BJ (cell line): ENCODE measurements around the gene DAB2IP. TPM values are rescaled to one million over a fixed set of nuclear protein-coding genes. Genes with fewer than 3 reads are reported as not detected.

Source experiments
- CTCF ChIA-PET: fragments of 350-600 bp; formaldehyde crosslinking; extraction: SDS; loops from one replicate; lab custom pipeline; 2021; ENCODE audit warnings: antibody characterized with exemption, inconsistent platforms; lab: Yijun Ruan, JAX
- POLR2A ChIA-PET: fragments of 300-600 bp; sonication (Branson Sonifier 250); formaldehyde crosslinking; extraction: SDS; loops from one replicate; lab custom pipeline; 2021; ENCODE audit warnings: antibody characterized with exemption; lab: Charles Lee
- DNase-seq: peaks from one replicate; pipeline ENCODE4 v3.0.0-alpha.2; 2011; ENCODE audit warnings: low read depth
- H3K27me3 ChIP-seq: 2 replicates; pipeline ENCODE4 v1.6.0; 2011; ENCODE audit warnings: low read length; ENCODE audit not compliant: control insufficient read depth, insufficient read depth
- H3K36me3 ChIP-seq: 2 replicates; pipeline ENCODE4 v1.5.1; 2011; ENCODE audit warnings: low read length; ENCODE audit not compliant: control insufficient read depth, insufficient read depth
- H3K4me3 ChIP-seq: 2 replicates; pipeline ENCODE4 v1.5.1; 2011; ENCODE audit warnings: low read depth, mild to moderate bottlenecking, control low read depth, low read length
- polyA plus RNA-seq: library from polyadenylated mRNA; depleted of rRNA; stranded (reverse); fragments of >200 nt; gene quantifications from 2 replicates; pipeline ENCODE4 v1.2.3, GENCODE V29; 2011
- TF ChIP-seq, protein P1 (sequence below): IDR thresholded peaks from 2 replicates; pipeline ENCODE4 v1.5.1; 2011; ENCODE audit warnings: low read depth, mild to moderate bottlenecking, control low read depth, inconsistent platforms, low read length, moderate library complexity; ENCODE audit not compliant: insufficient read depth

DAB2IP gene
- polyA plus RNA-seq, 1 experiment, result 38.1 TPM

DNA sequence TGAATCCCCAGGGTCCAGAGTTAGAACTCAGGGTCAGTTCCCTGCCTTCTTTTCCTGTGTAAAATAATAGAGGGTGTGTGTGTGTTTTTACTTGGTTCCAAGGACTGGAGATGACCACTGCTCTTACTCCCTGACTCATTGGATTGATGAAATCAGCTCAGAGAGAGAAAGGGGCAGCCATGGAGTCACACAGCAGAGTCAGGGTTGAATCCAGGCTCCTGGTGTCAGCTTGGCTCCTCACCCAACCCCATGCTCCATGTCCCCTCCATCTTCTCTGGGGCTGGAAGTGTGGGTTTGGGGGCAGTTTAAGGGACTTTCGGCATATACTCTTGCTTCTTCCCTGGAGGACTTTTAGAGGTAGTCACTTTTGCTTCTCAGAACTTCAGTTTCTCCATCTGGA lies 21.6 kb downstream of the DAB2IP start:
- Histone ChIP-seq H3K27me3 (no peaks in the 10 kb centered on the region), H3K36me3 (no peaks in the 10 kb centered on the region), H3K4me3 (no peak overlapping the region)
- POLR2A ChIA-PET, result no interaction called here
- CTCF ChIA-PET, result interaction anchor here (0.7 to 2.5 kb wide), 4 partner anchors 10 to 78 kb away, joined by 3 to 7 read pairs (median 5); no protein-coding TSS in a partner anchor
- TF ChIP-seq, protein P1, sequence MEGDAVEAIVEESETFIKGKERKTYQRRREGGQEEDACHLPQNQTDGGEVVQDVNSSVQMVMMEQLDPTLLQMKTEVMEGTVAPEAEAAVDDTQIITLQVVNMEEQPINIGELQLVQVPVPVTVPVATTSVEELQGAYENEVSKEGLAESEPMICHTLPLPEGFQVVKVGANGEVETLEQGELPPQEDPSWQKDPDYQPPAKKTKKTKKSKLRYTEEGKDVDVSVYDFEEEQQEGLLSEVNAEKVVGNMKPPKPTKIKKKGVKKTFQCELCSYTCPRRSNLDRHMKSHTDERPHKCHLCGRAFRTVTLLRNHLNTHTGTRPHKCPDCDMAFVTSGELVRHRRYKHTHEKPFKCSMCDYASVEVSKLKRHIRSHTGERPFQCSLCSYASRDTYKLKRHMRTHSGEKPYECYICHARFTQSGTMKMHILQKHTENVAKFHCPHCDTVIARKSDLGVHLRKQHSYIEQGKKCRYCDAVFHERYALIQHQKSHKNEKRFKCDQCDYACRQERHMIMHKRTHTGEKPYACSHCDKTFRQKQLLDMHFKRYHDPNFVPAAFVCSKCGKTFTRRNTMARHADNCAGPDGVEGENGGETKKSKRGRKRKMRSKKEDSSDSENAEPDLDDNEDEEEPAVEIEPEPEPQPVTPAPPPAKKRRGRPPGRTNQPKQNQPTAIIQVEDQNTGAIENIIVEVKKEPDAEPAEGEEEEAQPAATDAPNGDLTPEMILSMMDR, result no peak
- DNase-seq, result no peak

DNA sequence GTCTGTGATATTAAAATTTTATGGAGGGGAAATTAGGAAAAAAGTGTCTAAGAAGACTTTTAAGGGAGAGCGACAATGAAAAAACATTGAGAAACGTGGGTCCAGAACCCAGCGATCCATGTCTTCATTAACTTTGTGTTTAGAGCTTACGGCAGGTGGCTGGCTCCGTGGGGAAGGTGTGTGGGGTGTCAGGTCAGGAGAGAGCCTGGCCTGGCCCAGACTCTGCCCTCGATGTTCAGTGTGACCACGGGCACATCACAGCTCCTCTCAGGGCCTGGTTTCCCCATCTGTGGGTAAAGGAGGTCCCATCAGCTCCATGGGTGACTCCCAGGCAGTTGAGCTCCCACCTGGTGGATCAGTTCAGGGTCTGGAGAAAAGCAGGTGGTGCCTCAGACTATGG lies 22.1 kb downstream of the DAB2IP start:
- H3K27me3 ChIP-seq, result no peaks in the 10 kb centered on the region
- H3K36me3 ChIP-seq, result no peaks in the 10 kb centered on the region
- CTCF ChIA-PET, result interaction anchor here (0.7 to 2.9 kb wide), 5 partner anchors 10 to 127 kb away, joined by 3 to 11 read pairs (median 7); no protein-coding TSS in a partner anchor
- TF ChIP-seq, protein P1, result no peak
- POLR2A ChIA-PET, result no interaction called here
- DNase-seq, result no peak
- no peak overlapping the region for H3K4me3 ChIP-seq

DNA sequence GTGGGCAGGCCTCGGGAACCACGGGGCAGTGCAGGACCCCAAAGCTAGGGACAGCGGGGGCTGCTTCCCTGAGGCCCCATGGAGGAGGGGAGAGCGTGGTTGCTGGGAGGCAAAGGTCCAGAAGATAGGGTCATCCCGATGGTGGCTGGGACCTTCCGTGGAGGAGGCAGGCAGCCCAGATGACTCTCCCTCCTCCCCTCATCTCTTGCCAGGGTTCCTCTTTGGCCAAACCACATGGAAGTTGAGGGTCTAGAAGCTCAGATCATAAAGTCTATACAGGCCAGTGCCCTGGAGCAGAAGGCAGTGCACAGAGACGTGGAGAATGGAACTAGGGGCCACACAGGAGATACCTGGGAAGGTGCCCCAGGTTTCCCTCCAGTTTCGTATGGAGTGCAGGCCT lies 22.6 kb downstream of the DAB2IP start:
- no peaks in the 10 kb centered on the region for H3K27me3 ChIP-seq
- no peaks in the 10 kb centered on the region for H3K36me3 ChIP-seq
- H3K4me3 ChIP-seq, result no peak overlapping the region
- POLR2A ChIA-PET, result no interaction called here
- DNase-seq, result no peak
- TF ChIP-seq, protein P1, result no peak
- CTCF ChIA-PET, result interaction anchor here (0.7 to 2.9 kb wide), 6 partner anchors 10 to 127 kb away, joined by 3 to 11 read pairs (median 7); no protein-coding TSS in a partner anchor

DNA sequence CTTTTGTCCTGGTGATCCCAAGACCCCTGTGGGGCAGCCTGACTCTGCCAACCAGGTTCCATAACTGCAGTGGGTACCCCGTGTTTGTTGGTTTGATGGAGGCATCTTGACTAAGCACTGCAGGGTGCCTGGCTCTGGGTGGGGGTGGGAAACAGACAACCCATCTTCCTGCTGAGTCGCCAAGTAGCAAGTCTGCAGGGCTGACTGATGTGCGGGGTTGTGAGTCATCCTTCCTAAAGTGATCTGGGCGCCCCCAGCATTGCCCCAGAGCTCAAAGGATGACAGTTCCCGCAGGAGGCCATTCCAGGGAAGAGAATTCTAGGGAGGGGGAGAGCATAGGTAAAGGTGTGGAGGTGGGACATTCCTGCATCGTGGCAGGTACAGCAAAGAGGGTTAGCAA lies 23.5 kb downstream of the DAB2IP start:
- H3K27me3 ChIP-seq, result no peaks in the 10 kb centered on the region
- no peak overlapping the region for H3K4me3 ChIP-seq
- TF ChIP-seq, protein P1, result no peak
- ChIA-PET POLR2A (no interaction called here), CTCF (interaction anchor here (0.6 to 2.9 kb wide), 4 partner anchors 11 to 128 kb away, joined by 3 to 11 read pairs (median 6); no protein-coding TSS in a partner anchor)
- no peak for DNase-seq
- no peaks in the 10 kb centered on the region for H3K36me3 ChIP-seq

DNA sequence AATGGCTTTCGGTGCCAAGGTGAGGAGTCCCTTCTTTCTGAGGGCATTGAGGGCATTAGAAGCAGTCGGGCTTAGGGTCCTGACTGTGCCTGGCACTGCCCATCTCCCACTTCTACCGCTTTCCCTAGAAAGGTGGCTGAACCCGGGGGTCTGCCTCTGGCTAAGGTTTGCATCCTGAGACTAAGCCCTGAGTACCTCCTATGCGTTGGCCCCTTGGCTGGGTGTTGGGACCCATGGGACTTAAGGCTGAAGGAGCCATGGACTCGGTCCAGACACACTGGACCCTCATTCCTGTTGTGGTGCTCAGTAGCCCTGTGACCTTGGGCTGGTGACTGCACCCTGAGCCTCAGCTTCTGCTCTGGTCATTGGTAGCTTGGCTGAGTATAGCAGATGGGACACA lies 23.9 kb downstream of the DAB2IP start:
- ChIA-PET POLR2A (no interaction called here), CTCF (interaction anchor here (1.3 to 2.9 kb wide), 2 partner anchors 10 to 12 kb away, joined by 3 to 11 read pairs; no protein-coding TSS in a partner anchor)
- no peak overlapping the region for H3K4me3 ChIP-seq
- DNase-seq, result no peak
- H3K27me3 ChIP-seq, result no peaks in the 10 kb centered on the region
- H3K36me3 ChIP-seq, result no peaks in the 10 kb centered on the region
- TF ChIP-seq, protein P1, result no peak
